ENCODE measurements around the gene OSR1. TPM values are rescaled to one million over a fixed set of nuclear protein-coding genes. Genes with fewer than 3 reads are reported as not detected.
"Not testable (repeated sequence)": the region's sequence is repeated elsewhere in the genome, so short reads cannot be mapped to it uniquely, and the experiment has no call there.

Gene OSR1
- total RNA-seq, 1 donor from 2014 or later, result not detected

DNA sequence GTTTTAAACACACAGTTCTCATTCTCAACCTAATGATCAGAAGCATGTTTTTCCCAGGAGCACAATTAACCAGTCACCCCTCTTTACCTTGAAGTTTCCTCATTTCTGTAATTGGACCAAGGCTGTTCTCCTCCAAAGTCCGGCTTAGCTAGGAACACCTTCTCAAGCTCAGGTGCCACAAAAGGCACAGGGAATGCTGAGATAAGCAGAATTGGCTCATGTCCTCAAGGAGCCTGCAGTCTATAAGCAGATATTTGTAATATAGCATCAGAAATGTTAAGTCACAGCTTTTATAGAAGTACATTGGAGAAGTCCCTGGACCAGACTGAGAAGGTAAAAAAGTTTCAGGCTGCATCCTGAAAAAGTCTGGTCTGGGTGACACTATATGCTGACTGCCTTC is 20.7 kb downstream of the OSR1 start:
- Mint-ChIP-seq H3K27me3 (no peaks in the 10 kb centered on the region), H3K27ac (no peak overlapping the region), H3K36me3 (ENCODE audit: low read depth) (no peaks in the 10 kb centered on the region), H3K4me1 (no peaks in the 10 kb centered on the region), H3K4me3 (no peak overlapping the region), H3K9me3 (no peaks in the 10 kb centered on the region)
- intact Hi-C loops (cut with micrococcal nuclease), result no loop called here
- no peak for DNase-seq

DNA sequence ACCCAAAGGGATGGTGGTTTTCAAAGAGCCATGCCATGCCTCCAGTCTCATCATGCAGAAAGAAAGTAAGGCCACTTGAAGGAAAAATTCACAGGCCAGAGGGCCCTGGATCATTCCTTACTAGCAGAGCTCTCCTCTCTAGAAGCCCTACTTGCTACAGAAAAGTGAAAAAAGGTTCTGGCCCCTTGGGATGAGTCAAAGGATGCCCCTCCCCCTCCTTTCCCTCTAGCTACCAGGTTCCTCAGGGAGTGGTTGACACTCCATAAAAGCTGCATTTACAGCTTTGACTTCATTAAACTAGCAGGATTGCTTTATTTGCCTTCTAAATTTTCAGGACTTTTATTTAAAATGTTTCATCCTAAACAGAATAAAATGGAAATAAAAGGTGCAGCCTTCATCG is 21.2 kb downstream of the OSR1 start:
- intact Hi-C loops (cut with micrococcal nuclease), result no loop called here
- H3K27me3 Mint-ChIP-seq, result no peaks in the 10 kb centered on the region

GRCh38 chr2:19336781-19337180 is 21.6 kb downstream of the OSR1 start:
- no peaks in the 10 kb centered on the region for H3K4me1 Mint-ChIP-seq
- H3K4me3 Mint-ChIP-seq, result no peak overlapping the region
- no peaks in the 10 kb centered on the region for H3K27me3 Mint-ChIP-seq
- H3K9me3 Mint-ChIP-seq, result no peaks in the 10 kb centered on the region
- intact Hi-C loops (cut with micrococcal nuclease), result no loop called here
- no peak for DNase-seq
- no peak overlapping the region for H3K27ac Mint-ChIP-seq
- H3K36me3 Mint-ChIP-seq (ENCODE audit: low read depth), result no peaks in the 10 kb centered on the region

More for the DNA sequence above, 21.2 kb downstream of the OSR1 start:
- H3K27ac Mint-ChIP-seq, result no peak overlapping the region
- no peaks in the 10 kb centered on the region for H3K9me3 Mint-ChIP-seq
- no peaks in the 10 kb centered on the region for H3K36me3 Mint-ChIP-seq (ENCODE audit: low read depth)
- DNase-seq, result no peak
- no peaks in the 10 kb centered on the region for H3K4me1 Mint-ChIP-seq
- H3K4me3 Mint-ChIP-seq, result no peak overlapping the region

DNA sequence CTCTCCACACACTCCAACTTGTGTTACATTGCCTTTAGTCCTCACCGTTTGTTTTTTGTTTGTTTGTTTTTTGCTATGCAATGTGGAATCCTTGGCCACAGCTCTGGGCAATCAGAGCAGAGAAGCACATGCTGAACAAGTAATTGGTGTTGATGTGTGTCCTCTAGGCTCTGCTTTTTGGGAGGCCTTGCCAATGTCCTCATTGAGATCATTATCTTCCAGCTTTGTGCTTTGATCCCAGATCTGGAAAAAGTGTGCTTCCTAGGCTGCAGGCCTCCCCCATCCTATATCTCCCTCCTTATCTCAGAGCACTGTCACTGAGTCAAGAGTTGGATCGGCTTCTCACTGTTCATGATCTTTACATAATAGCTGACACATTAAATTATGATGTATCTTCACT is 25.9 kb downstream of the OSR1 start:
- intact Hi-C loops (cut with micrococcal nuclease), result no loop called here
- H3K27ac Mint-ChIP-seq, result no peak overlapping the region
- no peaks in the 10 kb centered on the region for H3K4me1 Mint-ChIP-seq
- no peaks in the 10 kb centered on the region for H3K36me3 Mint-ChIP-seq (ENCODE audit: low read depth)
- DNase-seq, result no peak
- H3K27me3 Mint-ChIP-seq, result no peaks in the 10 kb centered on the region
- H3K4me3 Mint-ChIP-seq, result no peak overlapping the region
- H3K9me3 Mint-ChIP-seq, result no peaks in the 10 kb centered on the region

- H3K27ac Mint-ChIP-seq, result no peak overlapping the region
Measured at GRCh38 chr2:19331450-19331849, 27.0 kb downstream of the OSR1 start.

GRCh38 chr2:19330436-19330835 is 28.0 kb downstream of the OSR1 start:
- Mint-ChIP-seq H3K9me3 (no peaks in the 10 kb centered on the region), H3K36me3 (ENCODE audit: low read depth) (no peaks in the 10 kb centered on the region), H3K4me1 (no peaks in the 10 kb centered on the region), H3K27ac (no peak overlapping the region), H3K27me3 (peaks cover 5% of the 10 kb centered on the region), H3K4me3 (no peak overlapping the region)
- intact Hi-C loops (cut with micrococcal nuclease), result no loop called here
- no peak for DNase-seq

More at GRCh38 chr2:19331450-19331849, 27.0 kb downstream of the OSR1 start:
- Mint-ChIP-seq H3K27me3 (peaks cover 4% of the 10 kb centered on the region), H3K4me3 (no peak overlapping the region), H3K4me1 (no peaks in the 10 kb centered on the region), H3K9me3 (no peaks in the 10 kb centered on the region), H3K36me3 (ENCODE audit: low read depth) (no peaks in the 10 kb centered on the region)
- intact Hi-C loops (cut with micrococcal nuclease), result no loop called here
- no peak for DNase-seq

GRCh38 chr2:19329445-19329844 is 29.0 kb downstream of the OSR1 start:
- intact Hi-C loops (cut with micrococcal nuclease), result no loop called here
- H3K27ac Mint-ChIP-seq, result no peak overlapping the region
- H3K9me3 Mint-ChIP-seq, result no peaks in the 10 kb centered on the region
- peaks cover 6% of the 10 kb centered on the region for H3K27me3 Mint-ChIP-seq
- H3K36me3 Mint-ChIP-seq (ENCODE audit: low read depth), result no peaks in the 10 kb centered on the region
- H3K4me3 Mint-ChIP-seq, result no peak overlapping the region
- H3K4me1 Mint-ChIP-seq, result no peaks in the 10 kb centered on the region
- no peak for DNase-seq

DNA sequence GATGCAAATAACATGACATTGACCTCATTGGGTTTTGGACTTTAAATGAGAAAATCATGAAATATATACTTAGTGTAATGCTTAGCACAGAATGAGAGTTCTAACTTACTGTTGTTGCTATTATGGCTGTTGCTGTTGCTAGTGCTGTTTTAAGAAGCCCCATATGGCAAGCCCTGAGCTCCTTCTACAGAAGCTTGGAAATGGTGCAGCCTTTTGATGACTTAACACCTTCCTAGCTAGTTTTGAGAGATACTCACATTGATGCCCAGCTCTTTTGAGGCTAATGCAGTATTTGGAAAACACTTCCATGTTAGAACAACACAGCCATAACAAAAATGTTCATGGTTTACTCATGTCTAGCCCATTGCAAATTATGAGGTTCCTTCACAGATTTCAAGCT is 30.9 kb downstream of the OSR1 start:
- DNase-seq, result no peak
- H3K4me3 Mint-ChIP-seq, result no peak overlapping the region
- H3K4me1 Mint-ChIP-seq, result no peaks in the 10 kb centered on the region
- H3K27me3 Mint-ChIP-seq, result peaks cover 6% of the 10 kb centered on the region
- H3K9me3 Mint-ChIP-seq, result no peaks in the 10 kb centered on the region
- H3K27ac Mint-ChIP-seq, result no peak overlapping the region
- H3K36me3 Mint-ChIP-seq (ENCODE audit: low read depth), result no peaks in the 10 kb centered on the region
- intact Hi-C loops (cut with micrococcal nuclease), result no loop called here

DNA sequence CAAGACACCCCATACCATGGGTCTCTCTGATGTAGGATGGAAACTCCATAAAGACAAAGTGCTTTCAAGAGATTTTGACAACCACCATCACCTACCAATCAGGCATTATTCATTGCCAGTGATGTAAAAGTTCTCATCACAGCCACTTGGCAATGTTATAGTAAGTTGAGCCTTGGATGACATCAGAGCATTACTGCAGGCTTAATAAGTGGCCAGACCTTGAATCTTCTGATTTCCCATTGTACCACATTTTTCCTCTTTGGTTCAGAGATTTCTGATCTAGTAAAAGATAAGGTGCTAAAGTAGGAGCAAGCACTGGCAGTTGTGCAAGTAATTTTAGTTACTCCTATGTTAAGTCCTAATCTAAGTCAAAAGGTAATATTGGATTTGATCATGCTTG is 36.5 kb downstream of the OSR1 start:
- no peak overlapping the region for H3K27ac Mint-ChIP-seq
- no peaks in the 10 kb centered on the region for H3K36me3 Mint-ChIP-seq (ENCODE audit: low read depth)
- no peaks in the 10 kb centered on the region for H3K9me3 Mint-ChIP-seq
- H3K27me3 Mint-ChIP-seq, result peaks cover 5% of the 10 kb centered on the region
- no peaks in the 10 kb centered on the region for H3K4me1 Mint-ChIP-seq
- DNase-seq, result no peak
- intact Hi-C loops (cut with micrococcal nuclease), result no loop called here
- H3K4me3 Mint-ChIP-seq, result no peak overlapping the region

- Mint-ChIP-seq H3K4me1 (no peaks in the 10 kb centered on the region), H3K36me3 (ENCODE audit: low read depth) (no peaks in the 10 kb centered on the region), H3K27ac (no peak overlapping the region), H3K9me3 (no peaks in the 10 kb centered on the region), H3K27me3 (peaks cover 2% of the 10 kb centered on the region), H3K4me3 (no peak overlapping the region)
- no peak for DNase-seq
- intact Hi-C loops (cut with micrococcal nuclease), result no loop called here
Measured at GRCh38 chr2:19320813-19321212, 37.6 kb downstream of the OSR1 start.

- Mint-ChIP-seq H3K4me1 (no peaks in the 10 kb centered on the region), H3K9me3 (no peaks in the 10 kb centered on the region), H3K4me3 (no peak overlapping the region), H3K27ac (no peak overlapping the region), H3K27me3 (no peaks in the 10 kb centered on the region), H3K36me3 (ENCODE audit: low read depth) (no peaks in the 10 kb centered on the region)
- no peak for DNase-seq
- intact Hi-C loops (cut with micrococcal nuclease), result no loop called here
Measured at GRCh38 chr2:19319698-19320097, 38.7 kb downstream of the OSR1 start.

- DNase-seq, result no peak
- Mint-ChIP-seq H3K27ac (no peak overlapping the region), H3K4me3 (no peak overlapping the region), H3K36me3 (ENCODE audit: low read depth) (no peaks in the 10 kb centered on the region), H3K27me3 (no peaks in the 10 kb centered on the region), H3K4me1 (no peaks in the 10 kb centered on the region), H3K9me3 (no peaks in the 10 kb centered on the region)
- intact Hi-C loops (cut with micrococcal nuclease), result no loop called here
Measured at GRCh38 chr2:19319064-19319463, 39.4 kb downstream of the OSR1 start.

DNA sequence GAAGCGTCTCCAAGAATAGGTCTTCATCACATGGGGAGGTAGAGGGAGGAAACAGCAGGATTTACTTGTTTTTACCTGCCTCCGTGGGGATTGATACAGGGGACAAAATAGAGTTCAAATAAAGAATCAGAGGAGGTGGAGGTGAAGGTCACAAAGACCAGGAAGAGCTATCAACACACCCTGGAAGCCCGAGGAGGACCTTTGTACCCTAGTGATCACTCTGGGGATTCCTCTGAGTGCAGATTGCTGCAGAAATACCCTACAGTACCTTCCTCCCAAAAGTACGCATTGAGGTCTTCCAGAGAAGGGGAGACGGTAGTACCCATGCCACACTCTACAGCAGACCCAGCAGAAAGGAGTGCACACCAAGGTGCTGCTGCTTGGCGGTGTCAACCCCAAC is 44.9 kb downstream of the OSR1 start:
- Mint-ChIP-seq H3K36me3 (ENCODE audit: low read depth) (no peaks in the 10 kb centered on the region), H3K27me3 (no peaks in the 10 kb centered on the region), H3K4me1 (no peaks in the 10 kb centered on the region), H3K27ac (no peak overlapping the region), H3K4me3 (no peak overlapping the region), H3K9me3 (no peaks in the 10 kb centered on the region)
- no peak for DNase-seq
- intact Hi-C loops (cut with micrococcal nuclease), result no loop called here

DNA sequence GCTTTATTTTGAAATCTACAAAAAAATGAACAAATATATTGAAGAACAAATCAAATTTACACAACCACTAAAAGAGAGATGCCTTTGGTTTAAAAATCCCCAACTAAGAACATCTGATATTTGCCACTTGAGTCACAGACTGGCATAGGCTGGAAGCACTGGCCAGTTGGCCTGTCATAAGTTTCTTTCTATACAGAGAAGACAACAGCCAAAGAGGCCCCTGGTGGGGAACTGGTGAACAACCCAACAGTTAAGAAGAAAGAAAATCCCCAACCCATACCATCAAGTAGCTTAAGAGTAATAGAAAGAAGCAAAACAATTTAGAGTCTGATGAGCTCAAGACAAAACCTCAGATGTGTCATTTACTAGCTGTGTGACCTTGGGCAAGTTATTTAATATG is 45.5 kb downstream of the OSR1 start:
- Mint-ChIP-seq H3K36me3 (ENCODE audit: low read depth) (no peaks in the 10 kb centered on the region), H3K4me3 (no peak overlapping the region), H3K27me3 (no peaks in the 10 kb centered on the region), H3K4me1 (no peaks in the 10 kb centered on the region), H3K27ac (no peak overlapping the region), H3K9me3 (no peaks in the 10 kb centered on the region)
- intact Hi-C loops (cut with micrococcal nuclease), result no loop called here
- no peak for DNase-seq

DNA sequence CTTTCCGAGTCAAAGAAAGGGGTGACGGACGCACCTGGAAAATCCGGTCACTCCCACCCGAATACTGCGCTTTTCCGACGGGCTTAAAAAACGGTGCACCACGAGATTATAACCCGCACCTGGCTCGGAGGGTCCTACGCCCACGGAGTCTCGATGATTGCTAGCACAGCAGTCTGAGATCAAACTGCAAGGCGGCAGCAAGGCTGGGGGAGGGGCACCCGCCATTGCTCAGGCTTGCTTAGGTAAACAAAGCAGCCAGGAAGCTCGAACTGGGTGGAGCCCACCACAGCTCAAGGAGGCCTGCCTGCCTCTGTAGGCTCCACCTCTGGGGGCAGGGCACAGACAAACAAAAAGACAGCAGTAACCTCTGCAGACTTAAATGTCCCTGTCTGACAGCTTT is 52.4 kb downstream of the OSR1 start:
- H3K4me3 Mint-ChIP-seq; H3K27me3 Mint-ChIP-seq; intact Hi-C loops (cut with micrococcal nuclease); H3K27ac Mint-ChIP-seq; DNase-seq; H3K9me3 Mint-ChIP-seq; H3K36me3 Mint-ChIP-seq (ENCODE audit: low read depth); H3K4me1 Mint-ChIP-seq: not testable (repeated sequence)
